HG03175 (cell line): ENCODE measurements around the gene SERPINA4.

Experiments used
- ATAC-seq: cut with Tn5 transposase; IDR thresholded peaks from one replicate; pipeline ENCODE4 v1.9.1; 2021; ENCODE audit warnings: mild to moderate bottlenecking, moderate library complexity; ENCODE audit not compliant: unreplicated experiment

Gene SERPINA4

DNA sequence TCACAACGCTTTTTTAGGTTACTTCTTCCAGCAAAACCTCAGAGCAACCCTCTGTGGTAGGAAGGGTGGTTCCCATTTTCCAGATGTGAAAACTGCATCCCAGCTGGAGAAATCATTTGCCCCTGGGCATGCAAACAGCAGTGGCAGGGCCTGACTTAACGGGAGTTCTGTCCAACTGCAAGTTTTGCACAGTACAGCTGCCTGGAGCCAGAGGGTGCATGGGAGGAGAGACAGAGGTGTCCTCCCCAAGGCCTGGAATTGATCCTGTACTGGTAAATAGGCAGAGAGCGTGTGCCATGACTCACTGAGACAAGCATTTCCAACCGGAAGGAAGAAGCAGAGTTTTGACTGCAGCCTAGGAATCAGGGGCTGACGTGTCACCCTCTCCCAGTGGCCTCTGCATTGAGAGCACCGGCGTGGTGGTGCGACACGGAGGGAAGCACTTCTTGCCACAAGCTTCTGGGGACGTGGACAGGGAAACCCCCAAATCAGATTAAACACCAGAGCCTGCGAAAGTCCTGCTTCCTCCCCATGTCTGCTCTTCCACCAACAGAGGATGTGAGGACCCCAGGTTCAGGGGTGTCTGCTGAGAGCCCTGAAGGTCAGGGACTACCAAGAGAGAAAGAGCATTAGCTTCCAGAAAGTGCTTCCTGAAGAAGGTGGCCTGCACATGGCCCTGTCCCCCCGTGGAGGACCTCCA lies 19.0 kb upstream of the SERPINA4 start:
- ATAC-seq = no peak

DNA sequence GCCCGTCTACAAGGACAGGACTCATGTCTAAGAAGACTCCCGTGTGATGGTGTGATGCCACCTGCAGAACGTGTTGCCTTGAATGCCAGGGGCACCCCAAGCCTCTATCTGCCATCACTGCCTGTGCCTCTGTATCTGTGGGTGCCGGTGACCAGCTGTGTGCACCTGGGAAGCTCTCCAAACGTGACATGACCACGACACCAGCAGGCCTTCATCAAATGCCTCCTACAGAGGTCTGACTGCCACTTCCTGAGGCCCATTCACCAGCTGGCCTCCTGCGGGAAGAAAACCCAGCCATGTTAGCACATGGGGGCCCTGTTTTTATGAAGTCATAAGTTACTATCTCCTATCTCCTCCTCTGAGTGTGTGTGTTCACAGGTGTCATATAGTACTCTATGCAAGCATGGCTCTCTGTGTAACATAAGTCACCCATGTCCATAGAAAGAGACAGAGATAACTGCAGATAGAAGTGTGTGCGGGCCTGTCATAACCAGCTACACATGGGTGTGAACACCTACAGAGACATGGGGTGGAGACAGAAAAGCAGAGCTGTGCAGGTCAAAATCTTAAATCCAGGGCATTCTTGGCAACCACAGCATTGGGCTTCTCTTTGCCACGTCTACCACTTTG lies 18.3 kb upstream of the SERPINA4 start:
- ATAC-seq = no peak

- no peak for ATAC-seq
These were observed 17.7 kb upstream of the SERPINA4 start for GRCh38 chr14:94543449-94544124.

GRCh38 chr14:94544726-94545125 lies 16.5 kb upstream of the SERPINA4 start:
- no peak for ATAC-seq

DNA sequence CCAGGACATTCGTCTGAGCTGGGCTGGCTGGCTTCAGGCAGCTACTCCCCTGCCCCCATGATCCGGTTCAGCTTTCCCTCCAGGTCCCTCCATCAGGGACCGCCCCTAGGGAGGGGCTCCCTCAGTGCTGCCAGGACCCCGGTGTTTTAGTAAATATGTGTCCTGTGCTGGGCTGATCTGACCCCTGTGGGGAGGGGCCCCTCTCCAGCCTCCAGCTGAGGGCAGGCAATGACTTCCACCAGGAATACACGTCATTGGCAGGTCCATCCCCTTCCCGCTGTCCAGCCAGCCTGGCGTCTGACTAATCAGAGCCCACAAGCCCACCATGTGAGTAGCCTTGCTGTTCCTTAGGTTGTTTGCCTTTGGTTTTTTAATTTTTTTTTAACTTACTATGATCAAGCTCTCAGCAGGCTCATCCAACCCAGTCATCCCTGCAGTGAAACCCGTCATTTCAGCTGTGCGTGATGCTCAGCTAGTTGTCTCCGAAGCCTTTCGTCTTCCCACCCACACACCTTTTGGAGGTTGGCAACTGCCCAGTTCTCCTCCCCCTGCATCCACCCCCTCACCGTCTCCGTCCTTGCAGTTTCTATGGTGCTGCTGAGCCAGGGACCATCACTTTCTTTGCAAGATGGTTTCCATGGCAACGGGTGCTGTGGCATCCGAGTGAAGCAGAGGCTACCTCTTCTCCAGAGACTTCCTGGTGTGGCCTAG lies 16.0 kb upstream of the SERPINA4 start:
- ATAC-seq = no peak

DNA sequence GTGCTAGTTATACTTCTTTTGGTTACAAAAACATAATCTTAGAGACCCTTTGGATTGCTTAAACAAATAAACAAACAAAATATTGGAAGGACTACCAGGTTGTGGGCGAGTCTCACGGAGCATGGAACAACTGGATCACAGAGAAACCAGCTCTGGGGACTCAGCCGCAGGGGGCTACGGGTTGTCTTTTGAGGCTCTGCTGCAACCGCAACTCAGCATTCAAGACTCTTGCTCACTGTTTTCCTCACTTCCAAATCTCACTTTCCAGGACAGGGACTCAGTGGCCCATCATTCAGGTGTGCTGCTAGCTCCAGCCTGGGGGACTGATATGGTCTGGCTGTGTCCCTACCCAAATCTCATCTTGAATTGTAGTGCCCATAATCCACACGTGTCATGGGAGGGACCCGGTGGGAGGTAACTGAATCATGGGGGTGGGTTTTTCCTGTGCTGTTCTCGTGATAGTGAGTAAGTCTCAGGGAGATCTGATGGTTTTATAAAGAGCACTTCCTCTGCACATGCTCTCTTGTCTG lies 14.0 kb upstream of the SERPINA4 start:
- ATAC-seq = no peak

DNA sequence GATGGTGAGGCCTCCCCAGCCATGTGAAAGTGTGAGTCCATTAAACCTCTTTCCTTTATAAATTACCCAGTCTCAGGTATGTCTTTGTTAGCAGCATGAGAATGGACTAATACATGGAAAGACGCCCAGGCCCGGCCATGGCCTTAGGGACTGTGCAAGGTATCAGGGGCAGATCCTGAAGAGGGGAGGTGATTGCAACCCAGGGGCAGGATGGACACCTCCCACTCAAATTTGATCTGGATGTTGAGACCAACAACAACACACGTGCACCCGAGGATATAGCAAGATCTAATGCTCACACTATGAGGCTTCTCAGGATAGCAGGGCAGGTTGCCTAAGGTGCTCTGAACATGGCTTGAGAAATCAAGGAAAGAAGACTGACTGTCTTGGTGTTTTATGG lies 13.5 kb upstream of the SERPINA4 start:
- no peak for ATAC-seq

GRCh38 chr14:94548131-94548998 lies 12.9 kb upstream of the SERPINA4 start:
- no peak for ATAC-seq

DNA sequence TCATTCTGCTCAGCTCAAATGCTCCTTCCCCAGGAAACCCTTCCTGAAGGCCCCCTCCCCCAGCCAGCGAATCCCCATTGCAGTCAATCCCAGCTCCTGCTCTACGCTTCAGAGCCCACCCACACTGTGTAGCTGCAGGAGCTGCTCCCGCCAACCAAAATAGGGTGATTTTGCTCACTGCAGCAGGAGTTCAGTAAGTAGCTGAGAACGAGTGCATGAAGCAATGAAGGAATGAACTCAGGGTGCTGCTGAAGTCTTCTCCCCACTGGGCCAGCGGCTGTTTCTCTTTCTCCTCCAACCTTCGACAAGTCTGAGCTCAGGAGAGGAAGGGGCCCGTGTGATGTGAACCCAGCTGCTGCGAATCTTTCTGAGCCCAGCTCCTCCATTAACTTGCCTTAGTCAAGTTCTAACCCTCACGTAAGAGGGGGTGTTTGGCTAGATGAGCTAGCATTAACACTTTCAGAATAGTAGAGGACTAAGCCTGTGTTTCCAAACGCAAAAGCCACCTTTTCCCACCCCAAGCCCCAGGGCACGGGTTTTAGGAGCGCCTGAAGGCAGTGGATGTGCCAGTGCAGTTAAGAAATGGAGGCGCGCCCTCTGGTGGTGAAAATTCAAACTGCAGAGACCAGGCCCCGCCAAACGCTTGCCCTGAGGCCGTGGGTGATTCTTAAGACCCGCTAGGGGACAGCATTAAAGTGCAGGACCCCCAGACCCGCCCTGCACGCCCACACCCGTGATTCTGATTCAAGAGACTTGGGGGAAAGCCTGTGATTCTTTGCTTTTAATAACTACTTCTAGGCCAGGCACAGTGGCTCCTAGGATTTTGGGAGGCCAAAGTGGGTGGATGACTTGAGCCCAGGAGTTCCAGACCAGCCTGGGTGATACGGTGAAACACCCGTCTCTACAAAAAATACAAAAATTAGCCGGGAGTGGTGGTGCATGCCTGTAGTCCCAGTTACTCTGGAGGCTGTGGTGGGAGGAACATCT lies 11.9 kb upstream of the SERPINA4 start:
- ATAC-seq = no peak

GRCh38 chr14:94550041-94550440 lies 11.2 kb upstream of the SERPINA4 start:
- no peak for ATAC-seq

DNA sequence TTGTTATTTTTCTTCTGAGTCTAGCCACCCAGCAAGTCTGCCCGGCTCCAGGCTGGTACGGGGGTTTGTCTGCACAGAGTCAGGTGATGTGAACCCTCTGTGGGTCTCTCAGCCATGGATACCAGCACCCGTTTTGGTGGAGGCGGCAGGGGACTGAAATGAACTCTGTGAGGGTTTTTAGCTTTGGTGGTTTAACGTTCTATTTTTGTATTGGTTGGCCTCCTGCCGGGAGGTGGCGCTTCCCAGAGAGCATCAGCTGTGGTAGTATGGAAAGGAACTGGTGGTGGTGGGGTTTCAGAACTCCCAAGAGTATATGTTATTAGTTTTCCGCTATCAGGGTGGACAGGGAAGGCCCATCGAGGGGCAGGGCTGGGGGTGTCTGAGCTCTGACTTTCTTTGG lies 5.3 kb upstream of the SERPINA4 start:
- ATAC-seq = no peak

DNA sequence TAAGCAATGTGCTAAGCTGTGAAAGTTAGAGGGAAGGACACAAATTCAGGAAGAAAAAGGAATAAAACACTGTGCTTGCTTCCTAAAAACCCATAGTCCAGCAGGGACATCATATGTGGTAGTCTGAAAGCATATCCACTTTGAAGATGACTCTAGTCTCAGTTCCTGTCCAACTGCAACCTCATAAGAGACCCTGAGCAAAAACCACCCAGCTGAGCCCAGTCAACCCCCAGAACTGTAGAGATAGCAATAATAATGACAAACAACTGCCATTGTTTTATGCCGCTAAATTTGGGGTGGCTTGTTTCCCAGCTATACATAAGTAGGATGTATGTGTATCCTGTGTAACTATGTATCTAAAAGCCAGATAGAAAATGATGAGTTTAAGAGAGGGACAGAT lies 3.9 kb upstream of the SERPINA4 start:
- ATAC-seq = no peak

- no peak for ATAC-seq
These were observed 2.4 kb upstream of the SERPINA4 start for GRCh38 chr14:94558842-94559241.

DNA sequence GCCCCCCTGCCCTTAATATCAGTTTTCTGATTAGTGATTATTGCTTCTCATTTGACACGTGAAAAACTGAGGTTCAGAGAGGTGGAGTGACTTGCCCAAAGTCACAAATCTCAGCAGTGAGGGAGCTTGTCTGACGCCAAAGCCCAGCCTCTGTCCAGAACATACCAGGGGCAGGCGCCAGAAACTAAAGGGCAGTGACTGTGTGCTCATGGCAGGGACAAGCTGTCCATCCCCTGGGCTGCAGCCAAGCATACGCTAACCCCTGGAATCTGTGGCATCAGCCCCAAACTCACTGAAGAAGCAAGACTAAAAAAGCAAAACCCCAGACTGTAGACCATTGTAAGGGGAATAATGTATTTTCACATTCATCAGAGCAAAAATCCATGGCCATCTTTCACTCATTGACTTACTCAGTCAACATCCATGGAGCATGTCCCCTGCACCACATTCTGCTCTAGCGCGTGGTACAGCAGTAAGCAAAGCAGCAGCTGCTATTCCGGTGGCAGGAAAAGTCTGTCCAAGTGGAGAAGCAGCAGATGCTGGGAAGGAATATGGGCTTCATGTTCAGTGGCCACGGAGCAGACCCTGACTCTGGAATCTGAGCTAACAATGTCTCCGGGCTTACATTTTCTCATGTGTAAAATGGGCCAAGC lies 1.5 kb upstream of the SERPINA4 start:
- ATAC-seq = no peak

GRCh38 chr14:94560291-94560665 lies 964 bp upstream of the SERPINA4 start:
- no peak for ATAC-seq

GRCh38 chr14:94561656-94562010 lies 391 bp downstream of the SERPINA4 start:
- ATAC-seq = no peak

GRCh38 chr14:94562022-94562421 lies 780 bp downstream of the SERPINA4 start:
- ATAC-seq = no peak

GRCh38 chr14:94562941-94563883 lies 2.0 kb downstream of the SERPINA4 start:
- no peak for ATAC-seq
